Measurements from ENCODE around the gene MAML3. TPM values are rescaled to one million over a fixed set of nuclear protein-coding genes. Genes with fewer than 3 reads are reported as not detected.

MAML3 gene
- total and polyA plus RNA-seq, 2 of the 13 experiments (the other 11 are each of a cell fraction or from before 2014, with no cell fraction given) = 0.05 to 0.13 TPM

DNA sequence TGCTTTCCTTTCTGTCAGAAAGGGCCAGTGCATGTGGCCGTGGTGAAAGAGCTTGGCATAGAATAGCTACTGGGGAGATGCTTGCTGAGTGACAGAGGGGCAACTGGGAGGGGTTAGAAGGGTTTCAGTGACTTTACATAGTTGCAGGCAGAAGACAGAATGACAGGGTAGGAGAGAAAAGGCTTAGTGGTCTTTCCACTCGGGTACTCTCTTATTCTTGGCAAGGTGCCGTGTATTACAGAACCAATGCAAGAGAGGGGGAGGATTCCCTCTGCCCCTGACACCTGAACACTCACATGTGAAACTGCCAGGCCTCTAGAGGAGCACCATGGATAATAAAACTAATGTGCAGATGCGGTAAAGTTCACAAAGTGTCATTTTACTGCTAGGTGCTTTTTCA, 260.2 kb downstream of the MAML3 start:
- in situ Hi-C loops (cut with HindIII; ENCODE audit: extremely low pct_ligation_motif_present, low pct_unique_long_range_greater_than_20kb) = no loop called here
- intact Hi-C loops (cut with micrococcal nuclease; ENCODE audit: unreplicated experiment) = no loop called here
- no peaks in the 10 kb centered on the region for H4K20me1 ChIP-seq (ENCODE audit: insufficient read depth, low read length)
- ChIA-PET CTCF (ENCODE audit: low intra/inter-chr PET ratio, low total read pairs) (no interaction called here), POLR2A (no interaction called here)
- H2AFZ ChIP-seq (ENCODE audit: low read length) = no peak overlapping the region
- no TSS peak for BruUV-seq (replicated peaks)
- no peak overlapping the region for H3K4me2 ChIP-seq (ENCODE audit: low read depth, low read length)
- no peaks in the 10 kb centered on the region for H3K36me3 ChIP-seq (replicated peaks in 1 of 2; ENCODE audit: control insufficient read depth in 1 of 2, insufficient read depth in 2 of 2, low read length in 2 of 2)
- H3K9me3 ChIP-seq (ENCODE audit: low read length) = no peaks in the 10 kb centered on the region
- FAIRE-seq (no peak), ATAC-seq (no peak), DNase-seq (ENCODE audit: low spot score) (no peak)
- H3K27me3 ChIP-seq (ENCODE audit: control insufficient read depth in 1 of 2, insufficient read depth in 2 of 2, low read length in 2 of 2) = peaks cover 0 to 10% of the 10 kb centered on the region in 2 experiments; a peak in 1 of 5 replicates
- no peak overlapping the region for H3K27ac ChIP-seq (ENCODE audit: extremely low read length, insufficient read depth, low read length)
- no peak overlapping the region for H3K4me3 ChIP-seq (replicated peaks in 1 of 3; ENCODE audit: insufficient read depth in 1 of 3, low read depth in 2 of 3, low read length in 3 of 3)
- WGBS (ENCODE audit: low lambda C conversion rate) = 33% methylated on average over 4 of the region's 4 CpGs
- 0 out of 2 replicates have a peak, but pooled peaks cover 6% of the 10 kb centered on the region for H3K4me1 ChIP-seq (ENCODE audit: insufficient read depth, low read length)
- H3K9ac ChIP-seq (ENCODE audit: insufficient read depth, low read depth, low read length) = no peak overlapping the region
- H3K79me2 ChIP-seq (ENCODE audit: insufficient read depth, low read length) = no peaks in the 10 kb centered on the region
- TF ChIP-seq HOXA5 (CRISPR knock-in tag; IDR thresholded peaks at IDR 0.05) (no peak), RXRB (CRISPR knock-in tag; IDR thresholded peaks at IDR 0.05; ENCODE audit: borderline replicate concordance) (no peak), ZBED4 (CRISPR knock-in tag; IDR thresholded peaks at IDR 0.05; ENCODE audit: borderline replicate concordance) (no peak), CREBL2 (CRISPR knock-in tag; IDR thresholded peaks at IDR 0.05; ENCODE audit: borderline replicate concordance) (no peak), ATF3 (CRISPR knock-in tag; IDR thresholded peaks at IDR 0.05) (no peak), ZSCAN9 (CRISPR knock-in tag; IDR thresholded peaks at IDR 0.05; ENCODE audit: borderline replicate concordance) (no peak), EP300 (IDR thresholded peaks at IDR 0.05; ENCODE audit: low read depth in 2 of 2, low read length in 2 of 2) (no peak), EP300 (CRISPR knock-in tag; IDR thresholded peaks at IDR 0.05; ENCODE audit: borderline replicate concordance) (no peak), MAX (IDR thresholded peaks at IDR 0.05) (no peak), DPF2 (CRISPR knock-in tag; IDR thresholded peaks at IDR 0.05; ENCODE audit: borderline replicate concordance, low read depth) (no peak)
- TF ChIP-seq, protein P1, sequence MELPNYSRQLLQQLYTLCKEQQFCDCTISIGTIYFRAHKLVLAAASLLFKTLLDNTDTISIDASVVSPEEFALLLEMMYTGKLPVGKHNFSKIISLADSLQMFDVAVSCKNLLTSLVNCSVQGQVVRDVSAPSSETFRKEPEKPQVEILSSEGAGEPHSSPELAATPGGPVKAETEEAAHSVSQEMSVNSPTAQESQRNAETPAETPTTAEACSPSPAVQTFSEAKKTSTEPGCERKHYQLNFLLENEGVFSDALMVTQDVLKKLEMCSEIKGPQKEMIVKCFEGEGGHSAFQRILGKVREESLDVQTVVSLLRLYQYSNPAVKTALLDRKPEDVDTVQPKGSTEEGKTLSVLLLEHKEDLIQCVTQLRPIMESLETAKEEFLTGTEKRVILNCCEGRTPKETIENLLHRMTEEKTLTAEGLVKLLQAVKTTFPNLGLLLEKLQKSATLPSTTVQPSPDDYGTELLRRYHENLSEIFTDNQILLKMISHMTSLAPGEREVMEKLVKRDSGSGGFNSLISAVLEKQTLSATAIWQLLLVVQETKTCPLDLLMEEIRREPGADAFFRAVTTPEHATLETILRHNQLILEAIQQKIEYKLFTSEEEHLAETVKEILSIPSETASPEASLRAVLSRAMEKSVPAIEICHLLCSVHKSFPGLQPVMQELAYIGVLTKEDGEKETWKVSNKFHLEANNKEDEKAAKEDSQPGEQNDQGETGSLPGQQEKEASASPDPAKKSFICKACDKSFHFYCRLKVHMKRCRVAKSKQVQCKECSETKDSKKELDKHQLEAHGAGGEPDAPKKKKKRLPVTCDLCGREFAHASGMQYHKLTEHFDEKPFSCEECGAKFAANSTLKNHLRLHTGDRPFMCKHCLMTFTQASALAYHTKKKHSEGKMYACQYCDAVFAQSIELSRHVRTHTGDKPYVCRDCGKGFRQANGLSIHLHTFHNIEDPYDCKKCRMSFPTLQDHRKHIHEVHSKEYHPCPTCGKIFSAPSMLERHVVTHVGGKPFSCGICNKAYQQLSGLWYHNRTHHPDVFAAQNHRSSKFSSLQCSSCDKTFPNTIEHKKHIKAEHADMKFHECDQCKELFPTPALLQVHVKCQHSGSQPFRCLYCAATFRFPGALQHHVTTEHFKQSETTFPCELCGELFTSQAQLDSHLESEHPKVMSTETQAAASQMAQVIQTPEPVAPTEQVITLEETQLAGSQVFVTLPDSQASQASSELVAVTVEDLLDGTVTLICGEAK (IDR thresholded peaks at IDR 0.05) = no peak
- TF ChIP-seq, protein P1 (CRISPR knock-in tag; IDR thresholded peaks at IDR 0.05) = no peak

Data from HepG2 (cell line).